GM12892 (cell line): ENCODE data around the gene ETFA.

Source experiments
- DNase-seq: peaks from one replicate; pipeline ENCODE4 v3.0.0; 2011; ENCODE audit not compliant: insufficient read length
- FAIRE-seq: peaks from 2 replicates; lab custom pipeline; 2011; peaks lifted over from hg19 to GRCh38; lab: Jason Lieb, UNC
- POLR2A ChIP-seq: IDR thresholded peaks from 2 replicates; pipeline ENCODE4 v1.6.1; 2011; ENCODE audit warnings: low read depth, low read length, control low read depth
- POLR2AphosphoS5 ChIP-seq: IDR thresholded peaks from 2 replicates; pipeline ENCODE4 v1.6.1; 2011; ENCODE audit warnings: low read depth, low read length, control low read depth
- TAF1 ChIP-seq: IDR thresholded peaks from 2 replicates; pipeline ENCODE4 v1.6.1; 2011; ENCODE audit warnings: low read depth, mild to moderate bottlenecking, control low read depth, low read length, borderline replicate concordance

The ETFA gene

GRCh38 chr15:76165951-76166350, 145.3 kb downstream of the ETFA start:
- FAIRE-seq (no peak), DNase-seq (no peak)
- no peak for TF ChIP-seq TAF1
- no peak for TF ChIP-seq POLR2AphosphoS5
- TF ChIP-seq POLR2A, result no peak
